Measurements from ENCODE around the gene SH3BP4. TPM values are rescaled to one million over a fixed set of nuclear protein-coding genes. Genes with fewer than 3 reads are reported as not detected.

Gene SH3BP4
- total and polyA plus RNA-seq, 2 donors: 11.7 to 14.3 TPM

GRCh38 chr2:235064976-235065375, 113.2 kb downstream of the SH3BP4 start:
- 79% methylated on average over 7 of the region's 7 CpGs for WGBS
- Histone ChIP-seq H3K4me1 (ENCODE audit: insufficient read depth) (no peaks in the 10 kb centered on the region), H3K36me3 (ENCODE audit: insufficient read depth) (no peaks in the 10 kb centered on the region), H3K27ac (ENCODE audit: low read depth) (no peak overlapping the region), H3K4me3 (ENCODE audit: low read depth, low read length) (no peak overlapping the region)
- no peak for DNase-seq (ENCODE audit: extremely low spot score)

DNA sequence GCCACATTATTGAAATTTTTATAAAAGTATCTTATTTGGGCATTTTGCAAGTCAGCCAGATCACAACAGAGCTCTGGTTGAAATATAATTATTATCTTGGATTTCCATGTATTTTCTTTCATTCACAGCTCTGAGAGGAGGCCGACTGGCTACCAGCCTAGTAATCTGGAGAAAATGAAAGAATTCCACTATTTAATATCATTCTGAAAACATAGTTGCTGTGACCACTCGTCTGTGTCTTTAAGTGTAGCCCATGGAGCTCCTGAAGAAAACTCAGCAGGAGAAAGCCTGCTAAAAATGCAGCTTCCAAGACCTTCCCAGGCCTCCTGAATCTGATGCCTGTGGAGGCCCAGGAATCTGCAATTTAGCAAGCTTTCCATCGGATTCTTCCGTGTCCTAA, 114.7 kb downstream of the SH3BP4 start:
- 77% methylated on average over 4 of the region's 4 CpGs for WGBS
- Histone ChIP-seq H3K4me1 (ENCODE audit: insufficient read depth) (no peaks in the 10 kb centered on the region), H3K27ac (ENCODE audit: low read depth) (no peak overlapping the region), H3K36me3 (ENCODE audit: insufficient read depth) (no peaks in the 10 kb centered on the region), H3K4me3 (ENCODE audit: low read depth, low read length) (no peak overlapping the region)
- no peak for DNase-seq (ENCODE audit: extremely low spot score)

GRCh38 chr2:235066895-235067294, 115.1 kb downstream of the SH3BP4 start:
- Histone ChIP-seq H3K4me1 (ENCODE audit: insufficient read depth) (no peaks in the 10 kb centered on the region), H3K36me3 (ENCODE audit: insufficient read depth) (no peaks in the 10 kb centered on the region), H3K27ac (ENCODE audit: low read depth) (no peak overlapping the region), H3K4me3 (ENCODE audit: low read depth, low read length) (no peak overlapping the region)
- 72% methylated on average over 4 of the region's 4 CpGs for WGBS
- DNase-seq (ENCODE audit: extremely low spot score): no peak

GRCh38 chr2:235068701-235069100, 116.9 kb downstream of the SH3BP4 start:
- no peak overlapping the region for H3K27ac ChIP-seq (ENCODE audit: low read depth)
- no peaks in the 10 kb centered on the region for H3K36me3 ChIP-seq (ENCODE audit: insufficient read depth)
- DNase-seq (ENCODE audit: extremely low spot score): no peak
- H3K4me1 ChIP-seq (ENCODE audit: insufficient read depth): no peaks in the 10 kb centered on the region
- H3K4me3 ChIP-seq (ENCODE audit: low read depth, low read length): no peak overlapping the region
- 97% methylated on average over 3 of the region's 3 CpGs for WGBS

DNA sequence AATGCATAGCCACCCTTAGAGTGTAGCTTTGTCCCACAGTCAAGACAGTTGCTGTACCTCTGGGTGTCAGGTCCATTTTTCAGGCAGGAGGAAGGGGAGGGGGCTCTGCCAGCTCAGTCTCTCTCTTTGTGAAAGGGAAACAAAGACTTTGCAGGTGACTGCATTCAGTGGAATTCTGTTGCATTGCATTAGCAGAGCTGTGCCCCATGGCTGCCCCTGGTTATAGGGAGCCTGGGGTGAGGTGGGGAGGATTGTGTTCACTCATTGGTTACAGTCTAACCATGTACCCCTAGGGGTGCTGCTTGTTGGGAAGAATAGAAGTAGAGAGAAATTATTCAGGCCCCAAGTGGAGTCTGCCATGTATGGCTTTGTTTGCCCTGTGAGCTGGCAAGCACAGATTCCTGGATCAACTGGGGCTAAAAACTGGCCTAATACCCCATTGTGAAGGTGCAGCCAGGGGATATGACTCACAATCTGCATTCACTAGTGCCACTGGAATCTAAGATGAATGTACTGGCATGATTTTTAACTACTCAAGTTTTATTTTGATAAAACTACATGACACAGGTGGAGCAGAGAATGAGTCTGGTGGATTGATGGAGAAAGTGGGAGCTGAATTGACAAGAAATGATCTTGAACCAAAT, 118.4 kb downstream of the SH3BP4 start:
- no peaks in the 10 kb centered on the region for H3K4me1 ChIP-seq (ENCODE audit: insufficient read depth)
- no peaks in the 10 kb centered on the region for H3K36me3 ChIP-seq (ENCODE audit: insufficient read depth)
- no peak overlapping the region for H3K4me3 ChIP-seq (ENCODE audit: low read depth, low read length)
- H3K27ac ChIP-seq (ENCODE audit: low read depth): no peak overlapping the region
- no peak for DNase-seq (ENCODE audit: extremely low spot score)

GRCh38 chr2:235073868-235074413, 122.1 kb downstream of the SH3BP4 start:
- H3K4me3 ChIP-seq (ENCODE audit: low read depth, low read length): no peak overlapping the region
- no peaks in the 10 kb centered on the region for H3K4me1 ChIP-seq (ENCODE audit: insufficient read depth)
- WGBS: 63% methylated on average over 6 of the region's 6 CpGs
- no peaks in the 10 kb centered on the region for H3K36me3 ChIP-seq (ENCODE audit: insufficient read depth)
- no peak overlapping the region for H3K27ac ChIP-seq (ENCODE audit: low read depth)
- no peak for DNase-seq (ENCODE audit: extremely low spot score)

DNA sequence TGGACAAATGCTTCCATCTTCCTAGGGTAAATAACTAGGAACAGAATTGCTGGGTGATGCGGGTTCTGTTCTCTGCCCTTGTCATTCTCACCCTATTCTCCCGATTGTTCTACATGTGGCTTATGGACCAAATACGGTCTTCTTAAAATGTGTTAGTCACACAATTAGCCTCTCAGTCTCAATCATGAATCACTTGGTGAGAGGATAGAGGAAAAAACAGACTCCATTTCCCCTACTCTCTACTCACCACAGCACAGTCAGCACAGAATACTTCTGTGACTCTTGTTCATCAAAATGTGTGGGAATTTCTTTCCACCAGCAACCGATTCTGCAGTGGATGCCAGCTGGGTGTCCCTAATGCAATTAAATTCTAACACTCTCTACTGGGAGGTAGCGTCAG, 125.2 kb downstream of the SH3BP4 start:
- Histone ChIP-seq H3K27ac (ENCODE audit: low read depth) (no peak overlapping the region), H3K4me1 (ENCODE audit: insufficient read depth) (no peaks in the 10 kb centered on the region), H3K4me3 (ENCODE audit: low read depth, low read length) (no peak overlapping the region), H3K36me3 (ENCODE audit: insufficient read depth) (no peaks in the 10 kb centered on the region)
- WGBS: 97% methylated on average over 5 of the region's 5 CpGs
- DNase-seq (ENCODE audit: extremely low spot score): no peak

- no peak for DNase-seq (ENCODE audit: extremely low spot score)
- Histone ChIP-seq H3K36me3 (ENCODE audit: insufficient read depth) (no peaks in the 10 kb centered on the region), H3K27ac (ENCODE audit: low read depth) (no peak overlapping the region), H3K4me1 (ENCODE audit: insufficient read depth) (no peaks in the 10 kb centered on the region), H3K4me3 (ENCODE audit: low read depth, low read length) (no peak overlapping the region)
- 62% methylated on average over 4 of the region's 4 CpGs for WGBS
Measured at GRCh38 chr2:235078182-235078581, 126.4 kb downstream of the SH3BP4 start.

- WGBS: 94% methylated on average over 8 of the region's 8 CpGs
- H3K27ac ChIP-seq (ENCODE audit: low read depth): no peak overlapping the region
- no peaks in the 10 kb centered on the region for H3K36me3 ChIP-seq (ENCODE audit: insufficient read depth)
- no peak overlapping the region for H3K4me3 ChIP-seq (ENCODE audit: low read depth, low read length)
- H3K4me1 ChIP-seq (ENCODE audit: insufficient read depth): no peaks in the 10 kb centered on the region
- no peak for DNase-seq (ENCODE audit: extremely low spot score)
Measured at GRCh38 chr2:235078914-235079472, 127.2 kb downstream of the SH3BP4 start.

DNA sequence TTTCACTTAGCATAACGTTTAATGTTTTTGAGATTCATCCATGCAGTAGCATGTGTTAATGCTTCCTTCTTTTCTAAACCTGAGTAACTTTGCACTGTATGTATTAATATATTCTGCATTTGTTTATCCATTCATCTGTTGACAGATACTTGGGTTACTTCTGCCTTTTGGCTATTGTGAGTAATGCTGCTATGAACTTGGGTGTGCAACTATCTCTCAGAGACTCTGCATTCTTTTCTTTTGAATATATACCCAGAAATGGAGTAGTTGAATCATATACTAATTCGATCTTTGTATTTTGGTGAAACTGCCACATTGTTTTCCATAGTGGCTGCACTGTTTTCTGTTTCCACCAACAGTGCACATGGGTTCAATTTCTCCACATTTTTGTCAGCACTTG, 128.3 kb downstream of the SH3BP4 start:
- WGBS: 74% methylated on average over 2 of the region's 2 CpGs
- H3K27ac ChIP-seq (ENCODE audit: low read depth): no peak overlapping the region
- no peaks in the 10 kb centered on the region for H3K4me1 ChIP-seq (ENCODE audit: insufficient read depth)
- no peak for DNase-seq (ENCODE audit: extremely low spot score)
- no peak overlapping the region for H3K4me3 ChIP-seq (ENCODE audit: low read depth, low read length)
- H3K36me3 ChIP-seq (ENCODE audit: insufficient read depth): no peaks in the 10 kb centered on the region

DNA sequence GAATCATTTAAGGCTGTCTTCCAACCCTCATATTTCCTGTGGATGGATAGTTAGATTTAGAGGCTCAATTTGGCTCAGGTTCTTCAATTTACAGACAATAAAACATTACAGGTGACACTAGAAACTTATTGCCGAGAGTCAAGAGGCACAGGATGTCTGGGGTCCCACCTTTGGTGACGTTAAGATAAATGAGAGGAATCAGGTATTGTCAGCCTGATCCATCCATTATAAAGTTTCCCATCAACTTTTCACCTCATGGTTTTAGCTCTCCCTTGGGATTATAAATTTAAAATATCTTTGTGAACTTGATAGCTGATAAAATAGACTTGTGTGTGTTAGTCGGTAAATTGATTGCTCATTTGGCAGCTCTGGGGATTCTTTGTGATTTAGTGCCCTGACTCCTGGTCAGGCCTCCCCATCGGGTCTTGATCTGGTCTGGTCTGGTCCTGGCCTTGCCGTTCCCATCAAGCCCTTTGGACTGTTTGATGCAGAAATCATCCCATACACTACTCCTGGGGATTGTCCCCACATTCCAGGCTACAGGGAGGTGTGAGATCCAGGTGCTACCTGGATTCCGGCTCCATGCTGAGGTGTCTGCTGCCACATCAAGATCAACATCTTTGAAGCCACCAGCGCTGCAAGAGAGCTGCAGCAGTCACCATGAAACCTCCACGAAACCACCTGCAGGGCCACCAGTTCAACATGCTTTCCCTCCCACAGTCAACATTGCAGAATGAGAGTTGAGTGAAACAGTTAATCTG, 130.9 kb downstream of the SH3BP4 start:
- H3K27ac ChIP-seq (ENCODE audit: low read depth): no peak overlapping the region
- H3K36me3 ChIP-seq (ENCODE audit: insufficient read depth): no peaks in the 10 kb centered on the region
- H3K4me3 ChIP-seq (ENCODE audit: low read depth, low read length): no peak overlapping the region
- WGBS: 80% methylated on average over 8 of the region's 8 CpGs
- H3K4me1 ChIP-seq (ENCODE audit: insufficient read depth): peaks cover 1% of the 10 kb centered on the region
- no peak for DNase-seq (ENCODE audit: extremely low spot score)

DNA sequence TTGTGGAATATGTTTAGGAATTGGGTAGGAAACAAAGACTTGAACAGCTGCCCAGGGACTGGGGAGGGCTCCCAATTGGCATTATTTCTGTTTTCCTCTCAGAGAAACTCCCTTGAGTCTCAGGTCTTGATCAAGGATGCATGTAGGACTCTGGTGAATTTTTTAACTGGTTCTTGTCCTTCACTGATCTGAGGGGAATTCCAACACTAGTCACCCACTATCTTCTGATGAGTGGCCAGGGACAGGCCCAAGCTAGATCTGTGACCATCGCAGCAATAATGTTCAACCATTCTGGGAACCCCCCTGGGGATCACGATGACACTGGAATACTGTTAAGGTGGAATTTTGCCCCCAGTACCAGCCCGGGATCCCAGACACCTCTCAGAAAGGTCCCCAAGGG, 132.0 kb downstream of the SH3BP4 start:
- Histone ChIP-seq H3K4me3 (ENCODE audit: low read depth, low read length) (no peak overlapping the region), H3K4me1 (ENCODE audit: insufficient read depth) (peaks cover 2% of the 10 kb centered on the region), H3K36me3 (ENCODE audit: insufficient read depth) (no peaks in the 10 kb centered on the region), H3K27ac (ENCODE audit: low read depth) (no peak overlapping the region)
- WGBS: 86% methylated on average over 3 of the region's 3 CpGs
- no peak for DNase-seq (ENCODE audit: extremely low spot score)

- no peak for DNase-seq (ENCODE audit: extremely low spot score)
- Histone ChIP-seq H3K27ac (ENCODE audit: low read depth) (no peak overlapping the region), H3K4me1 (ENCODE audit: insufficient read depth) (peaks cover 2% of the 10 kb centered on the region), H3K4me3 (ENCODE audit: low read depth, low read length) (no peak overlapping the region), H3K36me3 (ENCODE audit: insufficient read depth) (no peaks in the 10 kb centered on the region)
- WGBS: 91% methylated on average over 5 of the region's 5 CpGs
Measured at GRCh38 chr2:235084424-235084823, 132.6 kb downstream of the SH3BP4 start.

- Histone ChIP-seq H3K36me3 (ENCODE audit: insufficient read depth) (no peaks in the 10 kb centered on the region), H3K27ac (ENCODE audit: low read depth) (no peak overlapping the region), H3K4me1 (ENCODE audit: insufficient read depth) (peaks cover 2% of the 10 kb centered on the region), H3K4me3 (ENCODE audit: low read depth, low read length) (no peak overlapping the region)
- 57% methylated on average over 1 of the region's 1 CpG for WGBS
- DNase-seq (ENCODE audit: extremely low spot score): no peak
Measured at GRCh38 chr2:235085476-235085875, 133.7 kb downstream of the SH3BP4 start.
